T-cell (primary cell): Measurements from ENCODE around the gene AHRR. TPM values are rescaled to one million over a fixed set of nuclear protein-coding genes. Genes with fewer than 3 reads are reported as not detected.

Source experiments
- ATAC-seq, 4 experiments: fragments of 200-7000 bp in 3 of 4; fragments of 150-1000 bp in 1 of 4; cut with Tn5 transposase; replicated peaks in 1 of 4; 1 replicate in 3 of 4; 2 replicates in 1 of 4; pipeline ENCODE4 v1.10.0; 2021; ENCODE audit warnings: moderate library complexity in 3 of 4, mild to moderate bottlenecking in 2 of 4, moderate number of reproducible peaks in 1 of 4
- CTCF ChIA-PET, 2 donors: fragments of 300-600 bp; sonication (Branson Sonifier 250); formaldehyde crosslinking; loops; one replicate each; lab custom pipeline; 2022; ENCODE audit warnings: antibody characterized with exemption in 2 of 2; lab: Charles Lee
- POLR2A ChIA-PET, 2 donors: fragments of 300-600 bp; sonication (Branson Sonifier 250); formaldehyde crosslinking; loops; one replicate each; lab custom pipeline; 2022; ENCODE audit warnings: antibody characterized with exemption in 2 of 2; lab: Charles Lee
- DNase-seq, 35 experiments: peaks; one replicate each; pipeline versions ENCODE4 v3.0.0 to v3.0.0-alpha.2; 2013 to 2023
- H3K27ac ChIP-seq: one replicate; pipeline ENCODE4 v1.5.1; 2013; ENCODE audit warnings: low read length
- H3K27me3 ChIP-seq, 2 experiments: replicated peaks in 1 of 2; 1 replicate in 1 of 2; 2 replicates in 1 of 2; pipeline versions ENCODE4 v1.6.1 to v1.7.0; 2013; ENCODE audit warnings: low read length in 1 of 2, mixed read lengths in 1 of 2; ENCODE audit not compliant: control insufficient read depth in 2 of 2, insufficient read depth in 2 of 2; ENCODE audit errors: extremely low read depth in 1 of 2
- H3K36me3 ChIP-seq, 2 donors: 1 replicate in 1 of 2; 2 replicates in 1 of 2; pipeline versions ENCODE4 v1.6.1 to v1.7.0; 2013; ENCODE audit warnings: low read length in 1 of 2; ENCODE audit not compliant: control insufficient read depth in 2 of 2, insufficient read depth in 1 of 2; ENCODE audit errors: extremely low read depth in 1 of 2
- H3K4me1 ChIP-seq, 2 experiments: 1 replicate in 1 of 2; 2 replicates in 1 of 2; pipeline versions ENCODE4 v1.6.1 to v1.7.0; 2013; ENCODE audit warnings: low read length in 2 of 2, mixed read lengths in 1 of 2; ENCODE audit not compliant: insufficient read depth in 2 of 2, control insufficient read depth in 1 of 2; ENCODE audit errors: extremely low read depth in 1 of 2
- H3K4me3 ChIP-seq, 2 donors: 1 replicate in 1 of 2; 2 replicates in 1 of 2; pipeline versions ENCODE4 v1.5.1 to v1.7.0; 2013; ENCODE audit warnings: mild to moderate bottlenecking in 2 of 2, low read length in 1 of 2, moderate library complexity in 1 of 2; ENCODE audit not compliant: control insufficient read depth in 1 of 2; ENCODE audit errors: extremely low read depth in 1 of 2
- H3K9me3 ChIP-seq: 2 replicates; pipeline ENCODE4 v1.7.0; 2013
- H3K27ac Mint-ChIP-seq, 2 donors: one replicate each; pipeline ENCODE4 v1.8.0; 2020 to 2021; ENCODE audit warnings: mild to moderate bottlenecking in 2 of 2, mixed read lengths in 2 of 2
- H3K27me3 Mint-ChIP-seq, 2 donors: one replicate each; pipeline ENCODE4 v1.8.0; 2021 to 2022; ENCODE audit warnings: mixed read lengths in 2 of 2
- H3K36me3 Mint-ChIP-seq: one replicate; pipeline ENCODE4 v1.8.0; 2021; ENCODE audit warnings: mixed read lengths
- H3K4me1 Mint-ChIP-seq, 3 donors: one replicate each; pipeline ENCODE4 v1.8.0; 2020 to 2022; ENCODE audit warnings: mixed read lengths in 3 of 3, mild to moderate bottlenecking in 1 of 3
- H3K4me3 Mint-ChIP-seq, 3 donors: one replicate each; pipeline ENCODE4 v1.8.0; 2020 to 2022; ENCODE audit warnings: mild to moderate bottlenecking in 3 of 3, mixed read lengths in 3 of 3, moderate library complexity in 3 of 3
- H3K9me3 Mint-ChIP-seq, 3 donors: one replicate each; pipeline ENCODE4 v1.8.0; 2020 to 2022; ENCODE audit warnings: mixed read lengths in 3 of 3
- WGBS: methylation state at CpG from one replicate; pipeline ENCODE4 v1.1.5; 2013; ENCODE audit warnings: missing lambda C conversion rate; ENCODE audit not compliant: insufficient coverage; 5-methylcytosine and 5-hydroxymethylcytosine counted together
- total RNA-seq, 35 experiments: library from RNA in 6 of 35; stranded (reverse) in 6 of 35; fragments of 120-200 nt in 1 of 35; gene quantifications; one replicate each; pipeline versions ENCODE4 v1.2.1 to v1.2.4 and lab custom pipeline; 2013 to 2026

The AHRR gene
- total RNA-seq, 5 donors from 2014 or later (not counting 1 experiment from before 2014, with no cell fraction given) = 0.55 to 13.5 (median 3.4) TPM

- no peaks in the 10 kb centered on the region for H3K9me3 ChIP-seq
- H3K27me3 Mint-ChIP-seq = no peaks in the 10 kb centered on the region
- 94% methylated on average over 8 of the region's 8 CpGs for WGBS
- H3K4me1 ChIP-seq = peaks cover 0 to under 1% of the 10 kb centered on the region in 2 experiments
- H3K36me3 ChIP-seq = peaks cover 37 to 68% of the 10 kb centered on the region in 2 donors
- peaks cover 0 to 6% (median 4%) of the 10 kb centered on the region in 3 donors for H3K4me1 Mint-ChIP-seq
- ChIA-PET CTCF (no interaction called here), POLR2A (no interaction called here)
- DNase-seq (no peak), ATAC-seq (no peak)
- H3K27me3 ChIP-seq = no peaks in the 10 kb centered on the region
- H3K36me3 Mint-ChIP-seq = peaks cover 37% of the 10 kb centered on the region
- no peak overlapping the region for H3K4me3 Mint-ChIP-seq
- H3K4me3 ChIP-seq = no peak overlapping the region
- H3K27ac ChIP-seq = no peak overlapping the region
- no peak overlapping the region for H3K27ac Mint-ChIP-seq
- no peaks in the 10 kb centered on the region for H3K9me3 Mint-ChIP-seq
Observed at GRCh38 chr5:311963-312362, 9.6 kb upstream of the AHRR start.

- Histone ChIP-seq H3K4me1 (peaks cover 3 to 7% of the 10 kb centered on the region in 2 experiments), H3K9me3 (no peaks in the 10 kb centered on the region), H3K27me3 (no peaks in the 10 kb centered on the region), H3K27ac (no peak overlapping the region), H3K4me3 (no peak overlapping the region), H3K36me3 (peaks cover 31 to 61% of the 10 kb centered on the region in 2 donors)
- WGBS = 95% methylated on average over 9 of the region's 12 CpGs
- no peak for ATAC-seq
- H3K36me3 Mint-ChIP-seq = peaks cover 34% of the 10 kb centered on the region
- CTCF ChIA-PET = no interaction called here
- no peaks in the 10 kb centered on the region for H3K27me3 Mint-ChIP-seq
- H3K4me1 Mint-ChIP-seq = peaks cover 0 to 6% (median 4%) of the 10 kb centered on the region in 3 donors
- no peak overlapping the region for H3K27ac Mint-ChIP-seq
- POLR2A ChIA-PET = no interaction called here
- H3K4me3 Mint-ChIP-seq = no peak overlapping the region
- no peaks in the 10 kb centered on the region for H3K9me3 Mint-ChIP-seq
- no peak for DNase-seq
Observed at GRCh38 chr5:312845-313244, 8.7 kb upstream of the AHRR start.

GRCh38 chr5:313265-313664 is 8.2 kb upstream of the AHRR start:
- Histone ChIP-seq H3K27ac (no peak overlapping the region), H3K27me3 (peaks cover 0 to under 1% of the 10 kb centered on the region in 2 experiments), H3K9me3 (no peaks in the 10 kb centered on the region), H3K4me3 (no peak overlapping the region), H3K36me3 (peaks cover 27 to 57% of the 10 kb centered on the region in 2 donors), H3K4me1 (peaks cover 3 to 7% of the 10 kb centered on the region in 2 experiments)
- H3K27me3 Mint-ChIP-seq = peaks cover 0 to under 1% of the 10 kb centered on the region in 2 donors
- no peak for ATAC-seq
- no peak for DNase-seq
- POLR2A ChIA-PET = no interaction called here
- H3K4me1 Mint-ChIP-seq = peaks cover 0 to 6% (median 4%) of the 10 kb centered on the region in 3 donors
- H3K36me3 Mint-ChIP-seq = peaks cover 34% of the 10 kb centered on the region
- CTCF ChIA-PET = no interaction called here
- no peak overlapping the region for H3K4me3 Mint-ChIP-seq
- 98% methylated on average over 6 of the region's 7 CpGs for WGBS
- H3K9me3 Mint-ChIP-seq = no peaks in the 10 kb centered on the region
- H3K27ac Mint-ChIP-seq = no peak overlapping the region

- CTCF ChIA-PET = no interaction called here
- Mint-ChIP-seq H3K27ac (no peak overlapping the region), H3K4me3 (no peak overlapping the region), H3K4me1 (peaks cover 0 to 6% (median 4%) of the 10 kb centered on the region in 3 donors), H3K36me3 (peaks cover 34% of the 10 kb centered on the region), H3K9me3 (no peaks in the 10 kb centered on the region), H3K27me3 (peaks cover 0 to 2% of the 10 kb centered on the region in 2 donors)
- 89% methylated on average over 12 of the region's 17 CpGs for WGBS
- H3K4me1 ChIP-seq = peaks cover 3 to 7% of the 10 kb centered on the region in 2 experiments
- H3K9me3 ChIP-seq = no peaks in the 10 kb centered on the region
- ATAC-seq = no peak
- H3K4me3 ChIP-seq = no peak overlapping the region
- H3K36me3 ChIP-seq = peaks cover 25 to 51% of the 10 kb centered on the region in 2 donors
- POLR2A ChIA-PET = no interaction called here
- peaks cover 0 to 7% of the 10 kb centered on the region in 2 experiments for H3K27me3 ChIP-seq
- no peak for DNase-seq
- no peak overlapping the region for H3K27ac ChIP-seq
Observed at GRCh38 chr5:313806-314376, 7.6 kb upstream of the AHRR start.

- Histone ChIP-seq H3K27ac (no peak overlapping the region), H3K9me3 (no peaks in the 10 kb centered on the region), H3K4me3 (no peak overlapping the region), H3K27me3 (peaks cover 0 to 16% of the 10 kb centered on the region in 2 experiments), H3K4me1 (peaks cover 3 to 7% of the 10 kb centered on the region in 2 experiments), H3K36me3 (peaks cover 25 to 49% of the 10 kb centered on the region in 2 donors)
- H3K4me3 Mint-ChIP-seq = no peak overlapping the region
- DNase-seq = no peak
- H3K27ac Mint-ChIP-seq = no peak overlapping the region
- ChIA-PET CTCF (no interaction called here), POLR2A (no interaction called here)
- peaks cover 0 to 8% of the 10 kb centered on the region in 2 donors for H3K27me3 Mint-ChIP-seq
- no peak for ATAC-seq
- no peaks in the 10 kb centered on the region for H3K9me3 Mint-ChIP-seq
- WGBS = 94% methylated on average over 17 of the region's 18 CpGs
- H3K4me1 Mint-ChIP-seq = peaks cover 0 to 6% (median 4%) of the 10 kb centered on the region in 3 donors
- H3K36me3 Mint-ChIP-seq = peaks cover 34% of the 10 kb centered on the region
Observed at GRCh38 chr5:314676-315487, 6.6 kb upstream of the AHRR start.

- Mint-ChIP-seq H3K4me3 (no peak overlapping the region), H3K4me1 (peaks cover 0 to 11% (median 8%) of the 10 kb centered on the region in 3 donors), H3K27ac (no peak overlapping the region), H3K27me3 (peaks cover 5 to 14% of the 10 kb centered on the region in 2 donors), H3K36me3 (peaks cover 33% of the 10 kb centered on the region), H3K9me3 (no peaks in the 10 kb centered on the region)
- peaks cover 3 to 13% of the 10 kb centered on the region in 2 experiments for H3K4me1 ChIP-seq
- no peak overlapping the region for H3K4me3 ChIP-seq
- DNase-seq = no peak
- peaks cover 0 to 23% of the 10 kb centered on the region in 2 experiments for H3K27me3 ChIP-seq
- H3K27ac ChIP-seq = no peak overlapping the region
- H3K9me3 ChIP-seq = no peaks in the 10 kb centered on the region
- CTCF ChIA-PET = no interaction called here
- POLR2A ChIA-PET = no interaction called here
- ATAC-seq = no peak
- WGBS = 86% methylated on average over 7 of the region's 14 CpGs
- H3K36me3 ChIP-seq = peaks cover 25 to 42% of the 10 kb centered on the region in 2 donors
Observed at GRCh38 chr5:315488-316209, 5.9 kb upstream of the AHRR start.
